Progenitor cell of endocrine pancreas (in vitro differentiated cells): ENCODE results near the gene GNAS-AS1. TPM values are rescaled to one million over a fixed set of nuclear protein-coding genes. Genes with fewer than 3 reads are reported as not detected.

Source experiments
- DNase-seq: peaks from one replicate; pipeline ENCODE4 v3.0.0; 2021; ENCODE audit warnings: low spot score; ENCODE audit not compliant: unreplicated experiment
- H3K27ac Mint-ChIP-seq: 2 replicates; pipeline ENCODE4 v1.8.0; 2021; ENCODE audit warnings: mild to moderate bottlenecking, moderate library complexity, mixed read lengths
- H3K27me3 Mint-ChIP-seq: 2 replicates; pipeline ENCODE4 v1.8.0; 2021; ENCODE audit warnings: mixed read lengths
- H3K36me3 Mint-ChIP-seq: 2 replicates; pipeline ENCODE4 v1.8.0; 2022; ENCODE audit warnings: mixed read lengths; ENCODE audit not compliant: insufficient read depth
- H3K4me1 Mint-ChIP-seq: 2 replicates; pipeline ENCODE4 v1.8.0; 2021; ENCODE audit warnings: low read depth, mixed read lengths
- H3K4me3 Mint-ChIP-seq: 2 replicates; pipeline ENCODE4 v1.8.0; 2021; ENCODE audit warnings: low read depth, mild to moderate bottlenecking, moderate library complexity, mixed read lengths
- H3K9me3 Mint-ChIP-seq: 2 replicates; pipeline ENCODE4 v1.8.0; 2021; ENCODE audit warnings: low read depth, mixed read lengths
- long read RNA-seq: library from polyadenylated mRNA; unstranded; transcript quantifications from one replicate; pipeline ENCODE4 v2.0.0, GENCODE V29; 2020
- total RNA-seq: library from RNA; stranded (reverse); gene quantifications from 2 replicates; pipeline ENCODE4 v1.2.1, GENCODE V29; 2021
- TF ChIP-seq, protein P1 (sequence below): fragments of 200-600 bp; sonication (generic); IDR thresholded peaks from one replicate; pipeline ENCODE4 v1.5.0; 2021; ENCODE audit warnings: antibody characterized with exemption, mild to moderate bottlenecking; ENCODE audit not compliant: unreplicated experiment

The GNAS-AS1 gene
- 4.3 and 4.4 TPM in 2 replicates for total RNA-seq
- long read RNA-seq, partial matches to known transcripts: 0 of 1 reads
- long read RNA-seq, other reads (novel, unspliced or antisense): 1 of 1 reads

- Mint-ChIP-seq H3K27ac (peak within 1 kb of the TSS; percentile 85), H3K9me3 (no peaks in the 10 kb centered on the region), H3K4me1 (peaks cover 22% of the 10 kb centered on the region), H3K36me3 (peaks cover 4% of the 10 kb centered on the region), H3K27me3 (peaks cover 62% of the 10 kb centered on the region), H3K4me3 (peak within 1 kb of the TSS; percentile 92)
- TF ChIP-seq, protein P1, sequence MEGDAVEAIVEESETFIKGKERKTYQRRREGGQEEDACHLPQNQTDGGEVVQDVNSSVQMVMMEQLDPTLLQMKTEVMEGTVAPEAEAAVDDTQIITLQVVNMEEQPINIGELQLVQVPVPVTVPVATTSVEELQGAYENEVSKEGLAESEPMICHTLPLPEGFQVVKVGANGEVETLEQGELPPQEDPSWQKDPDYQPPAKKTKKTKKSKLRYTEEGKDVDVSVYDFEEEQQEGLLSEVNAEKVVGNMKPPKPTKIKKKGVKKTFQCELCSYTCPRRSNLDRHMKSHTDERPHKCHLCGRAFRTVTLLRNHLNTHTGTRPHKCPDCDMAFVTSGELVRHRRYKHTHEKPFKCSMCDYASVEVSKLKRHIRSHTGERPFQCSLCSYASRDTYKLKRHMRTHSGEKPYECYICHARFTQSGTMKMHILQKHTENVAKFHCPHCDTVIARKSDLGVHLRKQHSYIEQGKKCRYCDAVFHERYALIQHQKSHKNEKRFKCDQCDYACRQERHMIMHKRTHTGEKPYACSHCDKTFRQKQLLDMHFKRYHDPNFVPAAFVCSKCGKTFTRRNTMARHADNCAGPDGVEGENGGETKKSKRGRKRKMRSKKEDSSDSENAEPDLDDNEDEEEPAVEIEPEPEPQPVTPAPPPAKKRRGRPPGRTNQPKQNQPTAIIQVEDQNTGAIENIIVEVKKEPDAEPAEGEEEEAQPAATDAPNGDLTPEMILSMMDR: no peak
- DNase-seq: peak; percentile 86
These were observed at the start of gene GNAS-AS1 for GRCh38 chr20:58850693-58851174. Gene GNAS-AS1, minus strand, starts transcription at chr20:58850902.

DNA sequence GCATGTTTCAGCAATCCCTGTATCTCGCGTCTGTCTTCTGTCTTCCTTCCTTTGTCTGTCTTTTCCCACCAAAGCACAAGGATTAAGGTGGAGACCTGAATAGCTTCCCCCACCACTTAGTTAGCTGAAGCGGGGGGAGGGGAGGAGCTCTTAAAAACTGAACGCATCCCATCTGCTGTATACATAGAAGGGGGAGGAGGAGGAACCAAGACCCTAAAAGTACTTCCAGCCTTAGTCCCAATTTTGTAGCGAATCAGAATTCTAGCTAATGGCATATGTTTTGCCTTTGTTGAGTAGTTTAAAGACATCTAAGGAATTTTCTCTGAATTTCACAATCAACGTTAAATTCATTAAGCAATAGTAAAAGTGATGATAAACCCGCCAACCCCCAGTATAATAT lies 49.7 kb upstream of the GNAS-AS1 start:
- H3K4me1 Mint-ChIP-seq: peaks cover 49% of the 10 kb centered on the region
- DNase-seq: no peak
- TF ChIP-seq, protein P1: no peak
- H3K27me3 Mint-ChIP-seq: no peaks in the 10 kb centered on the region
- peak overlapping the region; percentile 89 for H3K27ac Mint-ChIP-seq
- H3K36me3 Mint-ChIP-seq: peaks cover 39% of the 10 kb centered on the region
- no peak overlapping the region for H3K4me3 Mint-ChIP-seq
- no peaks in the 10 kb centered on the region for H3K9me3 Mint-ChIP-seq

GRCh38 chr20:58899512-58899911 lies 48.8 kb upstream of the GNAS-AS1 start:
- H3K36me3 Mint-ChIP-seq: peaks cover 32% of the 10 kb centered on the region
- TF ChIP-seq, protein P1: no peak
- no peak for DNase-seq
- H3K27ac Mint-ChIP-seq: peak overlapping the region; percentile 77
- H3K4me3 Mint-ChIP-seq: no peak overlapping the region
- peaks cover 56% of the 10 kb centered on the region for H3K4me1 Mint-ChIP-seq
- no peaks in the 10 kb centered on the region for H3K27me3 Mint-ChIP-seq
- H3K9me3 Mint-ChIP-seq: no peaks in the 10 kb centered on the region

- Mint-ChIP-seq H3K4me1 (peaks cover 61% of the 10 kb centered on the region), H3K9me3 (no peaks in the 10 kb centered on the region), H3K27me3 (no peaks in the 10 kb centered on the region), H3K27ac (peak overlapping the region; percentile 50), H3K36me3 (peaks cover 32% of the 10 kb centered on the region), H3K4me3 (no peak overlapping the region)
- TF ChIP-seq, protein P1: no peak
- DNase-seq: no peak
These were observed 48.1 kb upstream of the GNAS-AS1 start for GRCh38 chr20:58898629-58899408.

- TF ChIP-seq, protein P1: no peak
- Mint-ChIP-seq H3K9me3 (no peaks in the 10 kb centered on the region), H3K4me1 (peaks cover 63% of the 10 kb centered on the region), H3K4me3 (no peak overlapping the region), H3K27ac (peak overlapping the region; percentile 80), H3K36me3 (peaks cover 27% of the 10 kb centered on the region), H3K27me3 (no peaks in the 10 kb centered on the region)
- DNase-seq: no peak
These were observed 46.8 kb upstream of the GNAS-AS1 start for GRCh38 chr20:58897488-58897887.
